A549 (cell line): ENCODE measurements around the gene PCGF5. TPM values are rescaled to one million over a fixed set of nuclear protein-coding genes. Genes with fewer than 3 reads are reported as not detected.

ENCODE experiments used
- ATAC-seq, 2 experiments: fragments of 200-7000 bp in 1 of 2; fragments of >200 bp in 1 of 2; cut with Nextera tagmentation in 1 of 2; cut with Tn5 transposase in 1 of 2; 3 replicates each; pipeline versions ENCODE4 v1.8.0 to v1.9.1; 2018 to 2020; ENCODE audit warnings: mild to moderate bottlenecking in 1 of 2, moderate library complexity in 1 of 2
- CTCF ChIA-PET: fragments of 300-600 bp; sonication (Branson Sonifier 250); formaldehyde crosslinking; extraction: SDS; loops from one replicate; lab custom pipeline; 2021; ENCODE audit warnings: antibody characterized with exemption, inconsistent platforms; lab: Yijun Ruan, JAX
- POLR2A ChIA-PET: fragments of 350-600 bp; formaldehyde crosslinking; extraction: SDS; loops from one replicate; lab custom pipeline; 2021; ENCODE audit warnings: antibody characterized with exemption, inconsistent platforms; lab: Yijun Ruan, JAX
- DNase-seq, 2 experiments: peaks; one replicate each; pipeline versions ENCODE4 v3.0.0 to v3.0.0-alpha.2; 2011 to 2016; ENCODE audit warnings: low read depth in 1 of 2, low spot score in 1 of 2
- FAIRE-seq: peaks from 2 replicates; lab custom pipeline; 2011; peaks lifted over from hg19 to GRCh38; lab: Jason Lieb, UNC
- H3K27ac ChIP-seq, 2 experiments: fragments of >200 bp; sonication (Bioruptor Twin); formaldehyde crosslinking; 3 replicates each; pipeline ENCODE4 v1.5.1; 2016 to 2017
- H3K4me1 ChIP-seq: fragments of >200 bp; sonication (Bioruptor Twin); formaldehyde crosslinking; 3 replicates; pipeline ENCODE4 v1.6.1; 2016
- H3K4me2 ChIP-seq: fragments of >200 bp; sonication (Bioruptor Twin); formaldehyde crosslinking; 3 replicates; pipeline ENCODE4 v1.6.1; 2016
- H3K4me3 ChIP-seq: fragments of >200 bp; sonication (Bioruptor Twin); formaldehyde crosslinking; 3 replicates; pipeline ENCODE4 v1.5.1; 2016
- H3K9me3 ChIP-seq: fragments of >200 bp; sonication (Bioruptor Twin); formaldehyde crosslinking; 3 replicates; pipeline ENCODE4 v1.6.1; 2016
- ATOH8 ChIP-seq: fragments of 250-450 bp; sonication (Bioruptor Pico); IDR thresholded peaks from 2 replicates; pipeline ENCODE4 v1.5.0; 2020; ENCODE audit warnings: low read depth, mild to moderate bottlenecking, moderate library complexity
- BCL3 ChIP-seq: fragments of >200 bp; sonication (Bioruptor Twin); formaldehyde crosslinking; IDR thresholded peaks from 3 replicates; pipeline ENCODE4 v1.6.1; 2016
- BHLHE40 ChIP-seq: IDR thresholded peaks from 2 replicates; pipeline ENCODE4 v1.6.1; 2012; ENCODE audit warnings: low read depth, low read length, inconsistent platforms
- CEBPB ChIP-seq, 2 experiments: fragments of >200 bp in 1 of 2; sonication (Bioruptor Twin) in 1 of 2; formaldehyde crosslinking in 1 of 2; IDR thresholded peaks; 2 replicates each; pipeline ENCODE4 v1.6.1; 2012 to 2016
- CHD2 ChIP-seq: fragments of 150-350 bp; IDR thresholded peaks from 2 replicates; pipeline ENCODE4 v1.6.1; 2014; ENCODE audit warnings: low read length; ENCODE audit not compliant: partially characterized antibody
- EHF ChIP-seq: fragments of 250-450 bp; sonication (Bioruptor Pico); IDR thresholded peaks from 2 replicates; pipeline ENCODE4 v1.5.0; 2020; ENCODE audit warnings: mild to moderate bottlenecking
- EHMT2 ChIP-seq: fragments of 200-600 bp; sonication (generic); IDR thresholded peaks from 2 replicates; pipeline ENCODE4 v1.6.1; 2016; ENCODE audit warnings: antibody characterized with exemption, low read depth, mild to moderate bottlenecking, moderate library complexity
- FOXS1 ChIP-seq: fragments of 250-450 bp; sonication (Bioruptor Pico); IDR thresholded peaks from 2 replicates; pipeline ENCODE4 v1.5.0; 2020; ENCODE audit warnings: mild to moderate bottlenecking, moderate library complexity
- GATA3 ChIP-seq: IDR thresholded peaks from 2 replicates; pipeline ENCODE4 v1.6.1; 2012; ENCODE audit warnings: borderline replicate concordance
- HMGXB4 ChIP-seq: fragments of 250-450 bp; sonication (Bioruptor Pico); IDR thresholded peaks from 2 replicates; pipeline ENCODE4 v1.5.0; 2021; ENCODE audit warnings: mild to moderate bottlenecking, moderate library complexity, borderline replicate concordance
- HOXA7 ChIP-seq: fragments of 250-450 bp; sonication (Bioruptor Pico); IDR thresholded peaks from 2 replicates; pipeline ENCODE4 v1.5.0; 2020; ENCODE audit warnings: mild to moderate bottlenecking, moderate library complexity
- HOXB13 ChIP-seq: fragments of 250-450 bp; sonication (Bioruptor Pico); IDR thresholded peaks from 2 replicates; pipeline ENCODE4 v1.5.0; 2020; ENCODE audit warnings: low read depth, mild to moderate bottlenecking, moderate library complexity
- HOXB5 ChIP-seq: fragments of 250-450 bp; sonication (Bioruptor Pico); IDR thresholded peaks from 2 replicates; pipeline ENCODE4 v1.5.0; 2020; ENCODE audit warnings: mild to moderate bottlenecking, moderate library complexity
- JUN ChIP-seq, 2 experiments: fragments of >200 bp; sonication (Bioruptor Twin); formaldehyde crosslinking; IDR thresholded peaks; 2 replicates in 1 of 2; 3 replicates in 1 of 2; pipeline ENCODE4 v1.6.1; 2016 to 2017
- JUNB ChIP-seq: fragments of >200 bp; sonication (Bioruptor Twin); formaldehyde crosslinking; IDR thresholded peaks from 2 replicates; pipeline ENCODE4 v1.6.1; 2016
- KDM1A ChIP-seq: fragments of 200-600 bp; sonication (generic); IDR thresholded peaks from 2 replicates; pipeline ENCODE4 v1.6.1; 2016; ENCODE audit warnings: low read depth, mild to moderate bottlenecking
- MAFK ChIP-seq: fragments of 450-650 bp; IDR thresholded peaks from 2 replicates; pipeline ENCODE4 v1.6.1; 2014; ENCODE audit not compliant: partially characterized antibody
- NPAS2 ChIP-seq: fragments of 250-450 bp; sonication (Bioruptor Pico); IDR thresholded peaks from 2 replicates; pipeline ENCODE4 v1.8.0; 2022; ENCODE audit warnings: mild to moderate bottlenecking, moderate library complexity, borderline replicate concordance
- POLR2A ChIP-seq: IDR thresholded peaks from 2 replicates; pipeline ENCODE4 v1.6.1; 2012; ENCODE audit warnings: mild to moderate bottlenecking, low read length
- RAD21 ChIP-seq, 2 experiments: fragments of >200 bp in 1 of 2; sonication (Bioruptor Twin) in 1 of 2; formaldehyde crosslinking in 1 of 2; IDR thresholded peaks in 1 of 2; conservative IDR thresholded peaks in 1 of 2; 2 replicates in 1 of 2; 3 replicates in 1 of 2; pipeline ENCODE4 v1.6.1; 2012 to 2018; ENCODE audit warnings: inconsistent platforms in 1 of 2
- RFX5 ChIP-seq: fragments of 450-650 bp; IDR thresholded peaks from 2 replicates; pipeline ENCODE4 v1.7.1; 2014; ENCODE audit warnings: antibody characterized with exemption, mild to moderate bottlenecking, moderate library complexity
- SREBF2 ChIP-seq: fragments of 450-650 bp; IDR thresholded peaks from 2 replicates; pipeline ENCODE4 v1.6.1; 2014; ENCODE audit warnings: mild to moderate bottlenecking, moderate library complexity
- TFCP2L1 ChIP-seq: fragments of 250-450 bp; sonication (Bioruptor Pico); IDR thresholded peaks from 2 replicates; pipeline ENCODE4 v1.5.0; 2021; ENCODE audit warnings: mild to moderate bottlenecking
- ZFP36 ChIP-seq: fragments of 450-650 bp; IDR thresholded peaks from 2 replicates; pipeline ENCODE4 v1.6.1; 2014; ENCODE audit warnings: borderline replicate concordance; ENCODE audit not compliant: partially characterized antibody
- ZSCAN20 ChIP-seq: fragments of 250-450 bp; sonication (Bioruptor Pico); IDR thresholded peaks from 2 replicates; pipeline ENCODE4 v1.8.0; 2022; ENCODE audit warnings: mild to moderate bottlenecking, moderate library complexity
- WGBS: methylation state at CpG from one replicate; pipeline ENCODE4 v1.1.6; 2017; ENCODE audit errors: missing lambda C conversion rate; 5-methylcytosine and 5-hydroxymethylcytosine counted together
- polyA plus RNA-seq, 4 experiments: library from polyadenylated mRNA; depleted of rRNA in 3 of 4; stranded (reverse); fragments of >200 nt; fragmentation: RNase III in 1 of 4; extraction: RNeasy Plus Mini Kit Qiagen cat#74134 plus additional on column Dnase treatment in 1 of 4; gene quantifications; 2 replicates in 3 of 4; 3 replicates in 1 of 4; pipeline ENCODE4 v1.2.3, GENCODE V29; 2011 to 2017
- TF ChIP-seq, protein P1 (sequence below): fragments of 200-600 bp; sonication (generic); IDR thresholded peaks from 2 replicates; pipeline ENCODE4 v1.6.1; 2016; ENCODE audit warnings: antibody characterized with exemption, mild to moderate bottlenecking, moderate library complexity
- TF ChIP-seq, protein P2 (sequence below): IDR thresholded peaks from 2 replicates; pipeline ENCODE4 v1.6.1; 2012
- TF ChIP-seq, protein P3 (sequence below): fragments of >200 bp; sonication (Bioruptor Twin); formaldehyde crosslinking; IDR thresholded peaks from 2 replicates; pipeline ENCODE4 v1.6.1; 2016
- TF ChIP-seq, protein P4 (sequence below): fragments of >200 bp; sonication (Bioruptor Twin); formaldehyde crosslinking; IDR thresholded peaks from 3 replicates; pipeline ENCODE4 v1.5.1; 2016

Gene PCGF5
- polyA plus RNA-seq, 2 of the 4 experiments (the other 2 are of a cell fraction) = 28.5 to 39.9 TPM

DNA sequence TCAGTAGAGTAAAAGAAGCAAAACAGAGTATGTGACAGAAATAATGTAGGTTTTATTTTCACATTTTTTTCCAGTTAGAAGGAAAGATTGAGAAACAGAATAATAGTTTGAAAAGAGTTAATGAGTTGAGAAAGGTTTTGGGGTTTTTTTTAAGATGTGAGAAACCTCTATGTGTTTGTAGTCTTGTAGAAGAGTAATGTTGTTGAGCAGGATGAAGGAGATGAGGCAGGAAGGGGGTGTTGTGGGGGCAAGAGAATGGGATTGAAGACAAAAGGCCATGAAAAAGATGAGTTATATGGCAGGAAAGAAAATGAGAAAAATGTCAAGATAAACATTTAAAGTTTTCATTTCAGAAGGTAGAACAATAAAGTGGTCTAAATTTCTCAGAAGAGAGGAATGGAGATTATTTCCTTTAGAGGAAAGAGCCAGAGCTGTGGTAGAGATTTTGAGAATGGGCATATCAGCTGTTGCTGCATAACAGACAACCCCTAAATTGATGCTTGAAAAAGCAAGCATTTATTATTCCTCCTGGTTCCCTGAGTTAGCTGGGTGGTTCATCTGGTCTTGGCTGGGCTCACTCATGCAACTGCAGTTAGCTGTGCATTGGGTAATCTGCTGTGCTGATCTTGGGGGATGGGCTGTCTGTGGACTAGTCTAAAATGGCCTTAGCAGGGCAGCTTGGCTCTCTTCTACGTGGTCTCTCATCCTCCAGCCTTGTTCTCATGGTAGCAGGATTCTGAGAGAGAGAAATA lies 27.1 kb downstream of the PCGF5 start:
- TF ChIP-seq EHF (no peak), HOXA7 (CRISPR knock-in tag) (no peak), HMGXB4 (CRISPR knock-in tag) (no peak), FOXS1 (CRISPR knock-in tag) (no peak), GATA3 (no peak), KDM1A (no peak), ZFP36 (no peak), CEBPB (IDR thresholded peaks at IDR 0.05) (no peak), HOXB13 (CRISPR knock-in tag) (no peak), BCL3 (no peak), BHLHE40 (no peak), CHD2 (no peak), RFX5 (no peak)
- TF ChIP-seq, protein P1, sequence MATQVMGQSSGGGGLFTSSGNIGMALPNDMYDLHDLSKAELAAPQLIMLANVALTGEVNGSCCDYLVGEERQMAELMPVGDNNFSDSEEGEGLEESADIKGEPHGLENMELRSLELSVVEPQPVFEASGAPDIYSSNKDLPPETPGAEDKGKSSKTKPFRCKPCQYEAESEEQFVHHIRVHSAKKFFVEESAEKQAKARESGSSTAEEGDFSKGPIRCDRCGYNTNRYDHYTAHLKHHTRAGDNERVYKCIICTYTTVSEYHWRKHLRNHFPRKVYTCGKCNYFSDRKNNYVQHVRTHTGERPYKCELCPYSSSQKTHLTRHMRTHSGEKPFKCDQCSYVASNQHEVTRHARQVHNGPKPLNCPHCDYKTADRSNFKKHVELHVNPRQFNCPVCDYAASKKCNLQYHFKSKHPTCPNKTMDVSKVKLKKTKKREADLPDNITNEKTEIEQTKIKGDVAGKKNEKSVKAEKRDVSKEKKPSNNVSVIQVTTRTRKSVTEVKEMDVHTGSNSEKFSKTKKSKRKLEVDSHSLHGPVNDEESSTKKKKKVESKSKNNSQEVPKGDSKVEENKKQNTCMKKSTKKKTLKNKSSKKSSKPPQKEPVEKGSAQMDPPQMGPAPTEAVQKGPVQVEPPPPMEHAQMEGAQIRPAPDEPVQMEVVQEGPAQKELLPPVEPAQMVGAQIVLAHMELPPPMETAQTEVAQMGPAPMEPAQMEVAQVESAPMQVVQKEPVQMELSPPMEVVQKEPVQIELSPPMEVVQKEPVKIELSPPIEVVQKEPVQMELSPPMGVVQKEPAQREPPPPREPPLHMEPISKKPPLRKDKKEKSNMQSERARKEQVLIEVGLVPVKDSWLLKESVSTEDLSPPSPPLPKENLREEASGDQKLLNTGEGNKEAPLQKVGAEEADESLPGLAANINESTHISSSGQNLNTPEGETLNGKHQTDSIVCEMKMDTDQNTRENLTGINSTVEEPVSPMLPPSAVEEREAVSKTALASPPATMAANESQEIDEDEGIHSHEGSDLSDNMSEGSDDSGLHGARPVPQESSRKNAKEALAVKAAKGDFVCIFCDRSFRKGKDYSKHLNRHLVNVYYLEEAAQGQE = no peak
- TF ChIP-seq, protein P2, sequence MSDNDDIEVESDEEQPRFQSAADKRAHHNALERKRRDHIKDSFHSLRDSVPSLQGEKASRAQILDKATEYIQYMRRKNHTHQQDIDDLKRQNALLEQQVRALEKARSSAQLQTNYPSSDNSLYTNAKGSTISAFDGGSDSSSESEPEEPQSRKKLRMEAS = no peak
- FAIRE-seq (no peak), ATAC-seq (no peak), DNase-seq (no peak)
- Histone ChIP-seq H3K9me3 (no peaks in the 10 kb centered on the region), H3K4me3 (no peak overlapping the region), H3K4me2 (no peak overlapping the region), H3K4me1 (peaks cover 5% of the 10 kb centered on the region; the same call in 1 of the 3 replicates), H3K27ac (no peak overlapping the region)
- WGBS = 76% methylated on average over 1 of the region's 1 CpG
- POLR2A ChIA-PET = no interaction called here
- CTCF ChIA-PET = interaction anchor here (0.6 to 6.4 kb wide), 5 partner anchors 9 to 328 kb away, joined by 3 to 53 read pairs (median 3); no protein-coding TSS in a partner anchor

GRCh38 chr10:91249700-91250099 lies 29.2 kb downstream of the PCGF5 start:
- Histone ChIP-seq H3K27ac (no peak overlapping the region), H3K4me1 (peaks cover 5% of the 10 kb centered on the region; the same call in 1 of the 3 replicates), H3K4me2 (no peak overlapping the region), H3K4me3 (no peak overlapping the region), H3K9me3 (no peaks in the 10 kb centered on the region)
- DNase-seq = no peak
- POLR2A ChIA-PET = no interaction called here
- 85% methylated on average over 3 of the region's 3 CpGs for WGBS
- ATAC-seq = no peak
- no peak for FAIRE-seq
- CTCF ChIA-PET = interaction anchor here (0.9 to 6.4 kb wide), 17 partner anchors 11 to 370 kb away, joined by 3 to 57 read pairs (median 5); no protein-coding TSS in a partner anchor
- TF ChIP-seq KDM1A (no peak), SREBF2 (no peak), NPAS2 (no peak), HOXB5 (no peak), JUNB (no peak), MAFK (no peak), ZSCAN20 (CRISPR knock-in tag) (no peak), ATOH8 (CRISPR knock-in tag) (no peak), TFCP2L1 (CRISPR knock-in tag) (no peak), JUN (IDR thresholded peaks at IDR 0.05) (no peak), RAD21 (conservative IDR thresholded peaks at IDR 0.05 in 1 of 2, IDR thresholded peaks at IDR 0.05 in 1 of 2) (no peak), EHMT2 (no peak), POLR2A (no peak)
- TF ChIP-seq, protein P3, sequence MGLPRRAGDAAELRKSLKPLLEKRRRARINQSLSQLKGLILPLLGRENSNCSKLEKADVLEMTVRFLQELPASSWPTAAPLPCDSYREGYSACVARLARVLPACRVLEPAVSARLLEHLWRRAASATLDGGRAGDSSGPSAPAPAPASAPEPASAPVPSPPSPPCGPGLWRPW = no peak
- TF ChIP-seq, protein P4, sequence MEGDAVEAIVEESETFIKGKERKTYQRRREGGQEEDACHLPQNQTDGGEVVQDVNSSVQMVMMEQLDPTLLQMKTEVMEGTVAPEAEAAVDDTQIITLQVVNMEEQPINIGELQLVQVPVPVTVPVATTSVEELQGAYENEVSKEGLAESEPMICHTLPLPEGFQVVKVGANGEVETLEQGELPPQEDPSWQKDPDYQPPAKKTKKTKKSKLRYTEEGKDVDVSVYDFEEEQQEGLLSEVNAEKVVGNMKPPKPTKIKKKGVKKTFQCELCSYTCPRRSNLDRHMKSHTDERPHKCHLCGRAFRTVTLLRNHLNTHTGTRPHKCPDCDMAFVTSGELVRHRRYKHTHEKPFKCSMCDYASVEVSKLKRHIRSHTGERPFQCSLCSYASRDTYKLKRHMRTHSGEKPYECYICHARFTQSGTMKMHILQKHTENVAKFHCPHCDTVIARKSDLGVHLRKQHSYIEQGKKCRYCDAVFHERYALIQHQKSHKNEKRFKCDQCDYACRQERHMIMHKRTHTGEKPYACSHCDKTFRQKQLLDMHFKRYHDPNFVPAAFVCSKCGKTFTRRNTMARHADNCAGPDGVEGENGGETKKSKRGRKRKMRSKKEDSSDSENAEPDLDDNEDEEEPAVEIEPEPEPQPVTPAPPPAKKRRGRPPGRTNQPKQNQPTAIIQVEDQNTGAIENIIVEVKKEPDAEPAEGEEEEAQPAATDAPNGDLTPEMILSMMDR = no peak
